PC-3 (cell line): ENCODE data around the gene FTL.

Experiments
- CTCF ChIP-seq: fragments of 300-600 bp; sonication (generic); conservative IDR thresholded peaks from 2 replicates; pipeline ENCODE4 v1.5.1; 2017; ENCODE audit warnings: antibody characterized with exemption, low read depth, mild to moderate bottlenecking, low read length
- EZH2phosphoT487 ChIP-seq: fragments of 300-600 bp; sonication (generic); IDR thresholded peaks from 2 replicates; pipeline ENCODE4 v1.6.1; 2018; ENCODE audit warnings: mild to moderate bottlenecking, antibody characterized with exemption, low read length, borderline replicate concordance

GRCh38 chr19:48925240-48925843 is 39.8 kb upstream of the FTL start:
- TF ChIP-seq EZH2phosphoT487: no peak
- no peak for TF ChIP-seq CTCF
